Sigmoid colon (tissue), 7 donors: Measurements from ENCODE around the gene PEA15. TPM values are rescaled to one million over a fixed set of nuclear protein-coding genes. Genes with fewer than 3 reads are reported as not detected.

Source experiments
- DNase-seq: peaks from one replicate; pipeline ENCODE4 v3.0.0-alpha.2; 2019
- H3K27ac ChIP-seq, 4 donors: fragments of 200-600 bp; sonication (generic); one replicate each; pipeline ENCODE4 v1.5.1; 2016 to 2019; ENCODE audit warnings: mild to moderate bottlenecking in 1 of 4
- H3K27me3 ChIP-seq, 3 donors: fragments of 200-600 bp; sonication (generic); one replicate each; pipeline ENCODE4 v1.5.1; 2019; ENCODE audit warnings: mild to moderate bottlenecking in 1 of 3
- H3K36me3 ChIP-seq, 4 donors: fragments of 200-600 bp; sonication (generic); one replicate each; pipeline ENCODE4 v1.5.1; 2016 to 2019
- H3K4me1 ChIP-seq, 4 donors: fragments of 200-600 bp; sonication (generic); one replicate each; pipeline ENCODE4 v1.5.1; 2017 to 2019
- H3K4me3 ChIP-seq, 4 donors: fragments of 200-600 bp; sonication (generic); one replicate each; pipeline ENCODE4 v1.5.1; 2017 to 2019; ENCODE audit warnings: mild to moderate bottlenecking in 2 of 4, moderate library complexity in 1 of 4
- H3K9me3 ChIP-seq, 4 donors: fragments of 200-600 bp in 3 of 4; sonication (generic) in 3 of 4; one replicate each; pipeline versions ENCODE4 v1.5.1 to v1.6.1; 2013 to 2019
- EP300 ChIP-seq, 4 donors: sonication (generic); formaldehyde crosslinking; IDR thresholded peaks; one replicate each; pipeline ENCODE4 v1.6.1; 2017; ENCODE audit warnings: antibody characterized with exemption in 4 of 4
- POLR2A ChIP-seq, 2 donors: fragments of 450-650 bp; IDR thresholded peaks; one replicate each; pipeline ENCODE4 v1.6.1; 2016; ENCODE audit warnings: antibody characterized with exemption in 2 of 2, mild to moderate bottlenecking in 2 of 2, moderate library complexity in 2 of 2
- POLR2AphosphoS5 ChIP-seq, 4 donors: sonication (generic); formaldehyde crosslinking; IDR thresholded peaks; one replicate each; pipeline ENCODE4 v1.6.1; 2017; ENCODE audit warnings: antibody characterized with exemption in 4 of 4
- WGBS, 2 donors: extraction: QIAGEN DNeasy Blood & Tissue Kit; methylation state at CpG; one replicate each; pipeline ENCODE4 v1.1.7; 2013; 5-methylcytosine and 5-hydroxymethylcytosine counted together
- intact Hi-C: fragments of 100-400 bp; cut with DNase I; formaldehyde crosslinking; loops from one replicate; pipeline ENCODE4 v1.15.1; 2023
- polyA plus RNA-seq, 3 donors: library from polyadenylated mRNA; stranded (reverse); fragments of 200-250 nt; gene quantifications; one replicate each; pipeline ENCODE4 v1.2.3, GENCODE V29; 2013
- total RNA-seq, 4 donors: library from RNA; depleted of rRNA; stranded (reverse); fragments of >200 nt; gene quantifications; one replicate each; pipeline ENCODE4 v1.1.0, GENCODE V29; 2016
- TF ChIP-seq, protein P1 (sequence below), 4 experiments: fragments of 450-650 bp in 3 of 4; fragments of 200-600 bp in 1 of 4; IDR thresholded peaks; one replicate each; pipeline ENCODE4 v1.5.1; 2016 to 2019; ENCODE audit warnings: antibody characterized with exemption in 4 of 4, mild to moderate bottlenecking in 3 of 4, moderate library complexity in 2 of 4
- donor health status: healthy with polysubstance abuse.
- donor health status: Bipolar disorder and iron deficiency.
- donor health status: healthy.

Gene PEA15
- total and polyA plus RNA-seq, 7 donors: 42.5 to 126 (median 98.5) TPM

DNA sequence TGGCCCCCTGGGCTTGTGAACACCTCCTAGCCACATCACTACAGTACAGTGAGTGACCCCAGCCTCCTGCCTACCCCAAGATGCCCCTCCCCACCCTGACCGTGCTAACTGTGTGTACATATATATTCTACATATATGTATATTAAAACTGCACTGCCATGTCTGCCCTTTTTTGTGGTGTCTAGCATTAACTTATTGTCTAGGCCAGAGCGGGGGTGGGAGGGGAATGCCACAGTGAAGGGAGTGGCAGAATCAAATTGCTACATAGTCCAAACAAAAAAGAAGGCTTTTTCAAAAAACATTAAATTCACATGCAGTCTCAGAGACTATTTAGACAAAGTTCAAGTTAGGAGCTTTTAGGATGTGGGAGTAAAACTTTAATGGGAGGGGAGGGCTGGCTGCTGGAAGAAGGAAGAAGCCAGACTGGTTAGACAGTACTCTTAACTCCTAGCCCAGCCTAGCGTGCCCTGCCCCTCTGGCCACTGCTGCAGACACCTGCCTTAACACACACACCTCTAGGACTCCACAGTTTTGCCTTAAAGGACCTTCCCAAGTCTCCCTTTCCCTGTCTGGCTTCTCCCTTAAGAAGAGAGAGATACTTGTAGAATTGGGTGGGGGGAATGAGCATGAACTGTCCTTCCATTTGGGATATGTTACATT lies 9.4 kb downstream of the PEA15 start:
- H3K9me3 ChIP-seq: no peaks in the 10 kb centered on the region
- H3K4me3 ChIP-seq: no peak overlapping the region
- no peak overlapping the region for H3K27ac ChIP-seq
- 15 to 64% methylated on average over 3 of the region's 3 CpGs for WGBS, 2 donors
- DNase-seq: no peak
- H3K36me3 ChIP-seq: peaks cover 36 to 69% (median 50%) of the 10 kb centered on the region in 4 donors
- H3K4me1 ChIP-seq: peaks cover 0 to 50% (median 47%) of the 10 kb centered on the region in 4 donors
- TF ChIP-seq EP300 (IDR thresholded peaks at IDR 0.05) (no peak), POLR2AphosphoS5 (IDR thresholded peaks at IDR 0.05) (no peak), POLR2A (IDR thresholded peaks at IDR 0.05) (no peak)
- TF ChIP-seq, protein P1, sequence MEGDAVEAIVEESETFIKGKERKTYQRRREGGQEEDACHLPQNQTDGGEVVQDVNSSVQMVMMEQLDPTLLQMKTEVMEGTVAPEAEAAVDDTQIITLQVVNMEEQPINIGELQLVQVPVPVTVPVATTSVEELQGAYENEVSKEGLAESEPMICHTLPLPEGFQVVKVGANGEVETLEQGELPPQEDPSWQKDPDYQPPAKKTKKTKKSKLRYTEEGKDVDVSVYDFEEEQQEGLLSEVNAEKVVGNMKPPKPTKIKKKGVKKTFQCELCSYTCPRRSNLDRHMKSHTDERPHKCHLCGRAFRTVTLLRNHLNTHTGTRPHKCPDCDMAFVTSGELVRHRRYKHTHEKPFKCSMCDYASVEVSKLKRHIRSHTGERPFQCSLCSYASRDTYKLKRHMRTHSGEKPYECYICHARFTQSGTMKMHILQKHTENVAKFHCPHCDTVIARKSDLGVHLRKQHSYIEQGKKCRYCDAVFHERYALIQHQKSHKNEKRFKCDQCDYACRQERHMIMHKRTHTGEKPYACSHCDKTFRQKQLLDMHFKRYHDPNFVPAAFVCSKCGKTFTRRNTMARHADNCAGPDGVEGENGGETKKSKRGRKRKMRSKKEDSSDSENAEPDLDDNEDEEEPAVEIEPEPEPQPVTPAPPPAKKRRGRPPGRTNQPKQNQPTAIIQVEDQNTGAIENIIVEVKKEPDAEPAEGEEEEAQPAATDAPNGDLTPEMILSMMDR (IDR thresholded peaks at IDR 0.05): no peak
- intact Hi-C loops: loop anchor here (5.0 kb wide), 1 partner anchor 38 kb away; no protein-coding TSS in a partner anchor
- H3K27me3 ChIP-seq: no peaks in the 10 kb centered on the region

DNA sequence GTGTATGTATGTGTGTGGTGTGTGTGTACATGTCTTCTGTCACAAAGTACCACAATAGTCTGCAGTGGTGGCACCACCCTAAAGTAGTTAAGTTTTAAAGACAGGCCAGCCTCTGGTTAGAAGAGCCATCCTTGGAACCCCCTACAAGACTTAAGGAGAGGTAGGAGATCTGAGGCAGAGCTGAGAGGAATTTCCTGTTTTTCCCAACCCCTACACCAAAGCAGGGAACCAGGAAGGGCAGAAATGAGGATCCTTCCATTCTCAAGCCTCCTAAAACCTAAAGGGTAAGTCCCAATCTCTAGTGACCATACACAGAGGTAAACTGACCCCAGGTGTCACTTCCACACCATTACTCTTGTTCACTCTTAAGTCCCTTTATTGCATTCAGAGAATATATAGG lies 11.1 kb downstream of the PEA15 start:
- H3K27ac ChIP-seq: peak overlapping the region in 2 of 4 donors; percentile 77 to 84
- H3K36me3 ChIP-seq: peaks cover 49 to 79% (median 56%) of the 10 kb centered on the region in 4 donors
- DNase-seq: no peak
- intact Hi-C loops: no loop called here
- no peak overlapping the region for H3K4me3 ChIP-seq
- no peaks in the 10 kb centered on the region for H3K9me3 ChIP-seq
- no peaks in the 10 kb centered on the region for H3K27me3 ChIP-seq
- TF ChIP-seq POLR2A (IDR thresholded peaks at IDR 0.05) (no peak), EP300 (IDR thresholded peaks at IDR 0.05) (no peak), POLR2AphosphoS5 (IDR thresholded peaks at IDR 0.05) (no peak)
- TF ChIP-seq, protein P1 (IDR thresholded peaks at IDR 0.05): no peak
- H3K4me1 ChIP-seq: peaks cover 0 to 44% (median 40%) of the 10 kb centered on the region in 4 donors

DNA sequence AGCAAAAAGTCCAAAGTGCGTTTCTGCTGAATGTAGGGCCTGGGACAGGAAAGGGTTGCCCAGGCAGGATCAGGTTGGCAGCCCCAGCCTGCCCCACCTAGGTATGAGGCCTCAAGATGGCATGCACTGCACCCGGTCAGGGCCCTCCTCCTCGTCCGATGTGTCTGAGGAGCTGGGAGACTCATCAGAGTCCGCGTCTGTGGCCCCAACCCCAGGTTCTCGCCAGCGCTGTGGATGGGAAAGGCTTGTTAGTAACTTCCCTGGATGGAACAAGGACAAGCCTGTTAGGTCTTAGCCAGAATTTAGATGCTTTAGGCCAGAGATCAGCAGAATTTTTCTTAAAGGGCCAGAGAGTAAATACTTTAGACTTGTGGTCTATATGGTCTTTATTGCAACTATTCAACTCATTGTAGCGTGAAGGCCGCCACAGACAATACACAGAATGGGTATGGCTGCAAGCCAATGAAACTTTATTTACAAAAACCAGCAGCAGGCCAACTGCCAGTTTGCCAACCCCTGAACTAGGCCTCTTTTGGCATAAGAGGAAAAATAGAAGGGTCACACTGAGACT lies 12.4 kb downstream of the PEA15 start:
- Histone ChIP-seq H3K4me3 (no peak overlapping the region), H3K36me3 (peaks cover 45 to 79% (median 56%) of the 10 kb centered on the region in 4 donors), H3K27me3 (no peaks in the 10 kb centered on the region), H3K4me1 (peaks cover 0 to 44% (median 40%) of the 10 kb centered on the region in 4 donors), H3K27ac (peak overlapping the region; percentile 73 to 84 (median 76)), H3K9me3 (no peaks in the 10 kb centered on the region)
- WGBS, 2 donors: 25 to 70% methylated on average over 10 of the region's 10 CpGs
- no peak for TF ChIP-seq POLR2AphosphoS5 (IDR thresholded peaks at IDR 0.05)
- TF ChIP-seq, protein P1 (IDR thresholded peaks at IDR 0.05): no peak
- no peak for TF ChIP-seq EP300 (IDR thresholded peaks at IDR 0.05)
- TF ChIP-seq POLR2A (IDR thresholded peaks at IDR 0.05): no peak
- no peak for DNase-seq
- intact Hi-C loops: no loop called here

DNA sequence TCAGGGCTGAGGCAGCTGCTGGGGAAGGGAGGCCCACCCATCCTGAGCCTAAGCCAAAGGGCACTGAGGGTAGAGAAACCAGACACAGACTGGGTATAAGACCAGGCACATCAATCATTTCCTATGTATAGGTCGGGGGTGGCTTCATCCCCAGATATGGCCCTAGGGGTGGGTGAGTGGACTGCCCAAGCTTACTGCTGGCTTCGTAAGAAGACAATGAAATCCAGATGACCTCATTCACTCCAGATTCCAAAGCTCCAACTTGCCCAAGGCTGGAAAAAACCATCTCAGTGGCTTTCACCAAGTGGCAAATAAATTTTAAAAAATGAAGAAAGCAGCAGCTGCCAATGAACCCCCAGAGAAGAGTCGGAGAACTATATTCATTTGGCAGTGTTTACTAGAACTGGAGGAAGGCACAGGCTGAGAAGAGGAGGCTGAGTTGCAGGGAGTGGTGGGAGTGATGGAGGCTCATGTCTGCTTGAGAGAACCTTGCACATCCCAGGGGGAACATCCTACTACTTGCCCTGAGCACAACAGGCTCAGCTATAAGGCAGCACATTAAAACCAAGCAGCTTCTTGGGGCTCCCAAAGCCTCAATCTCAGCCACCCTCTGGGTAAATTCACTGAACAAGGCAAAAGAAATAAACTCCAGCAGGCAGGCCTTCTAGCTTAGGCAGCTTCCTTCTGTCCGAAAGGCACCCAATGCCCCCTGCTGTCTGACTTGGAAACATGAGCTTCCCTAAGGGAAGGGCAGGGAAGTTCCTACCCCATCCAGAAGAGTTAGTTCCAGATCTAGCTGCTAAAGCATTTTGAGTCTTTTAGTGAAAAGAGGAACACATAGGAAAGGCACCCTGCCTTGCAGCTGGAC lies 14.1 kb downstream of the PEA15 start:
- peaks cover 0 to 44% (median 40%) of the 10 kb centered on the region in 4 donors for H3K4me1 ChIP-seq
- TF ChIP-seq, protein P1 (IDR thresholded peaks at IDR 0.05): peak; percentile 52 to 70 (median 59)
- peak in 1 of 4 donors; percentile 20 for TF ChIP-seq POLR2AphosphoS5 (IDR thresholded peaks at IDR 0.05)
- no peak for TF ChIP-seq EP300 (IDR thresholded peaks at IDR 0.05)
- no peak overlapping the region for H3K4me3 ChIP-seq
- 59 to 62% methylated on average over 4 of the region's 4 CpGs for WGBS, 2 donors
- DNase-seq: peak; percentile 81
- H3K27me3 ChIP-seq: no peaks in the 10 kb centered on the region
- intact Hi-C loops: loop anchor here (1.0 kb wide), 2 partner anchors 26 to 118 kb away; no protein-coding TSS in a partner anchor
- H3K36me3 ChIP-seq: peaks cover 37 to 79% (median 56%) of the 10 kb centered on the region in 4 donors
- peak overlapping the region; percentile 73 to 84 (median 76) for H3K27ac ChIP-seq
- H3K9me3 ChIP-seq: no peaks in the 10 kb centered on the region
